Kidney glomerular epithelial cell (primary cell): ENCODE results near the gene SMARCA1.

Experiments used
- DNase-seq: peaks from one replicate; lab custom pipeline; 2025; lab: John Stamatoyannopoulos, UW

SMARCA1 gene

GRCh38 chrX:129530410-129530809, 7.1 kb upstream of the SMARCA1 start:
- DNase-seq: no peak

- DNase-seq: no peak
Measured at GRCh38 chrX:129529685-129530281, 6.5 kb upstream of the SMARCA1 start.

GRCh38 chrX:129525896-129526295, 2.6 kb upstream of the SMARCA1 start:
- no peak for DNase-seq

- DNase-seq: no peak
Measured at GRCh38 chrX:129525162-129525561, 1.9 kb upstream of the SMARCA1 start.

- no peak for DNase-seq
Measured at GRCh38 chrX:129524250-129524850, 1.1 kb upstream of the SMARCA1 start.

GRCh38 chrX:129522184-129523078, 859 bp downstream of the SMARCA1 start:
- peak; percentile 7 for DNase-seq

- DNase-seq: no peak
Measured at GRCh38 chrX:129520151-129520550, 3.1 kb downstream of the SMARCA1 start.

- DNase-seq: no peak
Measured at GRCh38 chrX:129516402-129516801, 6.9 kb downstream of the SMARCA1 start.

GRCh38 chrX:129512409-129512808, 10.9 kb downstream of the SMARCA1 start:
- DNase-seq: no peak

- DNase-seq: no peak
Measured at GRCh38 chrX:129511689-129512088, 11.6 kb downstream of the SMARCA1 start.

- DNase-seq: no peak
Measured at GRCh38 chrX:129510331-129510730, 13.0 kb downstream of the SMARCA1 start.

GRCh38 chrX:129497146-129497843, 26.0 kb downstream of the SMARCA1 start:
- DNase-seq: no peak

- DNase-seq: no peak
Measured at GRCh38 chrX:129496625-129497024, 26.7 kb downstream of the SMARCA1 start.

GRCh38 chrX:129495900-129496299, 27.4 kb downstream of the SMARCA1 start:
- no peak for DNase-seq

GRCh38 chrX:129494887-129495286, 28.4 kb downstream of the SMARCA1 start:
- no peak for DNase-seq

GRCh38 chrX:129493643-129494042, 29.6 kb downstream of the SMARCA1 start:
- DNase-seq: peak; percentile 12

GRCh38 chrX:129490330-129490729, 33.0 kb downstream of the SMARCA1 start:
- no peak for DNase-seq

GRCh38 chrX:129488359-129488758, 34.9 kb downstream of the SMARCA1 start:
- no peak for DNase-seq

- no peak for DNase-seq
Measured at GRCh38 chrX:129480889-129481288, 42.4 kb downstream of the SMARCA1 start.

GRCh38 chrX:129478516-129478915, 44.8 kb downstream of the SMARCA1 start:
- DNase-seq: no peak

- DNase-seq: peak; percentile 0
Measured at GRCh38 chrX:129472116-129472515, 51.2 kb downstream of the SMARCA1 start.

- no peak for DNase-seq
Measured at GRCh38 chrX:129462707-129463106, 60.6 kb downstream of the SMARCA1 start.
